ENCODE data around the gene MDC1.

MDC1 gene

GRCh38 chr6:30726506-30727413, 9.7 kb upstream of the MDC1 start:
- in situ Hi-C loops (cut with MboI; ENCODE audit: low sequenced_read_pairs), result loop anchor here (10.0 kb wide), 1 partner anchor 182 kb away; no protein-coding TSS in a partner anchor

DNA sequence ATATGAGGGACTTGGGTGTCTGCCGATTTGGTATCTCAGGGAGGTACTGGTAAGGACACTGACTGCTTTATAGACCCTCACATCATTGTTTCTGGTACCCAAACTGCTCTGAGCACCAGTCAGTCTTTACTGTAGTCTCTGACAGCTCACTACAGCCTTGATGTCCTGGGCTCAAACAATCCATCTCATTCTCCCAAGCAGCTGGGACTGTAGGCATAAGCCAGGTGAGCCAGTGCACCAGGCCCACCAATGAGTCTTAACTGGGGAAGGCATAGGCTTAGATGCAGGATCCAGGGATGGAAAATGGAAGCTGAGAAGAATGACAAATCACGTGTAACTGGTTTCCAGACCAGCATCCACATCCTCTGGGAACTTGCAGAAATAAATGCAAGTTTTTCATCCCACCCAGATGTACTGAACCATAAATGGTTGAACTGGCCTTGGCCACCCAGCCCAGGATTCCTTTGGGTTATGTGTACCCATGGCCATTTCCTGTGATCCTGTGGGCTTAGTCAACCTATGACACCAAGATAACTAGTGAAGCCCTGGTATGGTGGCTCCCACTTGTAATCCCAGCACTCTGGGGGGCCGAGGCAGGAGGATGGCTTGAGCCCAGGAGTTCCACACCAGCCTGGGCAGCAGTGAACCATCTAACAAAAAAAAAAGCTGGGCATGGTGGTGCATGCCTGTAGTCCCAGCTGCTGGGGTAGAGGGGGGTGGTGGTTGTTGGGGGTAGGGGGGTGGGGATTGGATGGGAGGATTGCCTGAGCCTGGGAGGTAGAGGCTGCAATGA, 8.8 kb upstream of the MDC1 start:
- in situ Hi-C loops (cut with MboI; ENCODE audit: low sequenced_read_pairs), result loop anchor here (10.0 kb wide), 1 partner anchor 181 kb away; no protein-coding TSS in a partner anchor

DNA sequence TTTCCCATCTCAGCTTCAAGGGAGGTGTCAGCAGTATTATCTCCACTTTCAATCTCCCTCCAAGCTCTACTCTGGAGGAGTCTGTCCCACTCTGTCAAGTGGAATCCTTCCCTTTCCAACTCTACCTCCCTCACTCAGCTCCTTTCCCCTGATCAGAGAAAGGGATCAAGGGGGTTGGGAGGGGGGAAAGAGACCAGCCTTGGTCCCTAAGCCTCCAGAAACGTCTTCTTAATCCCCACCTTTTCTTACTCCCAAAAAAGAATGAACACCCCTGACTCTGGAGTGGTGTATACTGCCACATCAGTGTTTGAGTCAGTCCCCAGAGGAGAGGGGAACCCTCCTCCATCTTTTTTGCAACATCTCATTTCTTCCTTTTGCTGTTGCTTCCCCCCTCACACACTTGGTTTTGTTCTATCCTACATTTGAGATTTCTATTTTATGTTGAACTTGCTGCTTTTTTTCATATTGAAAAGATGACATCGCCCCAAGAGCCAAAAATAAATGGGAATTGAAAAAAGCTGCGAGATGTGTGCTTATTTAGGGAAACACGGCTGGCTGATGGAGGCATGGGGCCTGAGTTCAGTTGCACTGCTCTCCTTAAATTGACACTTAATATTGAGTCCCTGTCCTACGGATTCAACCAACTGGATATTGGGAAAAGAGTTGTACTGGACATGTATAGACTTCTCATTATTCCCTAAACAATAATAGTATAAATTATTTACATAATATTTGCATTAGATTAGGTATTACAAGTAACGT, 8.0 kb upstream of the MDC1 start:
- in situ Hi-C loops (cut with MboI; ENCODE audit: low sequenced_read_pairs), result loop anchor here (10.0 kb wide), 1 partner anchor 180 kb away; no protein-coding TSS in a partner anchor

GRCh38 chr6:30723843-30724741, 7.0 kb upstream of the MDC1 start:
- in situ Hi-C loops (cut with MboI; ENCODE audit: low sequenced_read_pairs), result loop anchor here (10.0 kb wide), 1 partner anchor 179 kb away; no protein-coding TSS in a partner anchor

DNA sequence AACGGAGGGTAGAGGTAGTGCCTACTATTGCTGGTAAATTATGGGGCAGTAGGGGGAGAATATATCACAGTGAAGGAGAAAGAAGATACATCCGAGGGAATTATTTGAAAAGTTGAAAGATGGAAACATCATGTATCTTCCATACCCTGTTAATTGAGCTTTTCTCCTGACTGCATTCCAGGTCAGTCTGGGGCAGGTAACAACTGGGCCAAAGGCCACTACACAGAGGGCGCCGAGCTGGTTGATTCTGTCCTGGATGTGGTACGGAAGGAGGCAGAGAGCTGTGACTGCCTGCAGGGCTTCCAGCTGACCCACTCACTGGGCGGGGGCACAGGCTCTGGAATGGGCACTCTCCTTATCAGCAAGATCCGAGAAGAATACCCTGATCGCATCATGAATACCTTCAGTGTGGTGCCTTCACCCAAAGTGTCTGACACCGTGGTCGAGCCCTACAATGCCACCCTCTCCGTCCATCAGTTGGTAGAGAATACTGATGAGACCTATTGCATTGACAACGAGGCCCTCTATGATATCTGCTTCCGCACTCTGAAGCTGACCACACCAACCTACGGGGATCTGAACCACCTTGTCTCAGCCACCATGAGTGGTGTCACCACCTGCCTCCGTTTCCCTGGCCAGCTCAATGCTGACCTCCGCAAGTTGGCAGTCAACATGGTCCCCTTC, 6.2 kb upstream of the MDC1 start:
- in situ Hi-C loops (cut with MboI; ENCODE audit: low sequenced_read_pairs), result loop anchor here (10.0 kb wide), 1 partner anchor 178 kb away; no protein-coding TSS in a partner anchor

GRCh38 chr6:30722280-30723112, 5.4 kb upstream of the MDC1 start:
- in situ Hi-C loops (cut with MboI; ENCODE audit: low sequenced_read_pairs), result loop anchor here (10.0 kb wide), 1 partner anchor 178 kb away; no protein-coding TSS in a partner anchor

- in situ Hi-C loops (cut with MboI; ENCODE audit: low sequenced_read_pairs), result loop anchor here (10.0 kb wide), 1 partner anchor 177 kb away; no protein-coding TSS in a partner anchor
Observed at GRCh38 chr6:30722025-30722279, 4.9 kb upstream of the MDC1 start.

DNA sequence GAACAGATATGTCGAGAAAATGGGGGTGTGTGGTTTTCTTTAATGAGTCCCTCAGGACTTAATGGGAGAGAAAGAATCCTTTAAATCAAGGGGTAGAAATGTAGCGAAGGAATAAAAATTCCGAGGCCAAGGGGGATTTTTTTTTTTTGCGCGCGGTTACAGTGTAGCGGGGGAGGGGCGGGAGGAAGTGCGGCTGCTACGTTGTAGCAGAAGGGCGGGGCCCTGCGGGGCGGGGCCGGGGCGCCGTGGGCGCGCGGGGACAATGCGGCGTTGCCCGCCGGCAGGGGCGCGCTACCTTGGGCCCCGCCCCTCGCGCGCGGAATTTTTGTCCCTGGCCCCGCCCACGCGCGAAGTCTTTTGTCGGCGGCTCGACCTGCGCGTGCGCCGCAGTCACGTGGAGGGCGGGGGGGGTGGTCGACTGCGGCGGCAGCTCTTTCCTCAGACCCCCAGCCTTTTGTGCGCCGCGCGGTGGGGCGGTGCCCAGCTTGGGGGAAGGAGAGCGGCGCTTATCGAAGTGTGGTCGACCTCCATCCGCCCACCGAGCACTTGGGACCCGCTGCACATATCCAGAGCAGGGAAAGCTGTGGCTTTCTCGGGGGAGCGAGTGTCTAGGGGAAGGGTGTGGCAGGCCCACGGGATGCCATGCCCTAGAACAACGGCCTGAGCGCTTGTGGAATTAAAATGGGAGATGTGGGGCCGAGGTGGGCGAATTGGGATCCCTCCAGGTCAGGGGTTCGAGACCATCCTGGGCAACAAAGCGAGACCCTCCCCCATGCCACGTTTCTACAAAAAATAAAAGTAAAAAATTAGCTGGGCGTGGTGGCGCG, 4.3 kb upstream of the MDC1 start:
- in situ Hi-C loops (cut with MboI; ENCODE audit: low sequenced_read_pairs), result loop anchor here (10.0 kb wide), 1 partner anchor 177 kb away; no protein-coding TSS in a partner anchor

GRCh38 chr6:30720738-30721197, 3.7 kb upstream of the MDC1 start:
- in situ Hi-C loops (cut with MboI; ENCODE audit: low sequenced_read_pairs), result loop anchor here (10.0 kb wide), 1 partner anchor 176 kb away; no protein-coding TSS in a partner anchor

DNA sequence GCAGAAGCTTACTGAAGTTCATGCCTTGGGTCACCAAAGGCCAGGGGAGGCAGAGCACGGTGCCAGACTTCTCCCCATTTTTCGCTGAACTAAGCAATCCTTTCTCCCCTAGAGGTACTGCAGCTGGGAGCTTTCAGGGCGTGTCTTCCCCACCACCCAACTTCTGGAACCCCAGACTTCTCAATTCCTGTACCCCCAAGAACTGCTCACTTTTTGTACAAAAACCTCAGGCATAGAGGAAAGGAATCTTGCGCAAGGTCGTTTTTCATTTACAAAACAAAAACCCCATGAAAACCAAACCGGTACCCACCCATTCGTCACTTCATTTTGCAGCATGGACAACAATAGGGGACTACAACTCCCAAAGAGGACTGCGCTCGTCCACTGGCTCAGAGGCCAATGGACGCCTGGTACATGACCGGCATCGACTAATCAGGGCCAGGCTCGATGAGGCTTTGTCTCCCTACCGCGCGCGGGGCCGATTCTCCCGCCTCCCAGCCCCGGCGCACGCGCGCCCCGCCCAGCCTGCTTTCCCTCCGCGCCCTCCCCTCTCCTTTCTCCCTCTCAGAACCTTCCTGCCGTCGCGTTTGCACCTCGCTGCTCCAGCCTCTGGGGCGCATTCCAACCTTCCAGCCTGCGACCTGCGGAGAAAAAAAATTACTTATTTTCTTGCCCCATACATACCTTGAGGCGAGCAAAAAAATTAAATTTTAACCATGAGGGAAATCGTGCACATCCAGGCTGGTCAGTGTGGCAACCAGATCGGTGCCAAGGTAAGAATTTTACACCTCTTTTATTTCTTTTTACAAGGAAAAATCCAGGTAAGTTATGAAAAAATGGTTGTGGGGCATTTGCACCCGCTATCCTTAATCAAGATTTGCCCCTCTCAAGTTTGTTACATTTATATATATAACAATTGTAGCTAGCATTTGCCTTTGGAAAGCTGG, 3.0 kb upstream of the MDC1 start, which contains the start of gene TUBB:
Gene TUBB (plus strand): TSS at position 562 of the 947 bp plus-strand sequence. CDS start 155 bp downstream, at position 717.
- in situ Hi-C loops (cut with MboI; ENCODE audit: low sequenced_read_pairs), result loop anchor here (5.0 to 10.0 kb wide), 2 partner anchors 38 to 175 kb away; no protein-coding TSS in a partner anchor

GRCh38 chr6:30719356-30719755, 2.3 kb upstream of the MDC1 start:
- in situ Hi-C loops (cut with MboI; ENCODE audit: low sequenced_read_pairs), result loop anchor here (5.0 kb wide), 1 partner anchor 37 kb away; no protein-coding TSS in a partner anchor

GRCh38 chr6:30717845-30718720, 1.0 kb upstream of the MDC1 start:
- in situ Hi-C loops (cut with MboI; ENCODE audit: low sequenced_read_pairs), result loop anchor here (5.0 kb wide), 1 partner anchor 36 kb away; no protein-coding TSS in a partner anchor

DNA sequence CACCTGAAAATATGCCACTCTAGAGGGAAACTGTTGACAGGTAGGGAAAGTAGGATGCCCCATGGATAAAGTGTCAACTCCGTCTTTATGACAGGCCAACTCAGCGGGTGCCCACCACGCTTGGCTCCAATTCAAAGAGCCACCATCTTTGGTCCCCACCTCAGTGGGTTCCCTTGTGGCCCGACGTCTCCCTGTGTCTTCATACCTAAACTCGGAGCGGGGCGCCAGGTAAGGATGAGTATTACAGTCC, 277 bp downstream of the MDC1 start:
- in situ Hi-C loops (cut with MboI; ENCODE audit: low sequenced_read_pairs), result loop anchor here (5.0 kb wide), 1 partner anchor 35 kb away; no protein-coding TSS in a partner anchor

GRCh38 chr6:30714263-30714662, 2.8 kb downstream of the MDC1 start:
- in situ Hi-C loops (cut with MboI; ENCODE audit: low sequenced_read_pairs), result no loop called here

GRCh38 chr6:30712441-30712945, 4.6 kb downstream of the MDC1 start:
- in situ Hi-C loops (cut with MboI; ENCODE audit: low sequenced_read_pairs), result no loop called here

Data from HL-60/S4 (cell line).